GM12878 (cell line): Measurements from ENCODE around the gene RXFP4. TPM values are rescaled to one million over a fixed set of nuclear protein-coding genes. Genes with fewer than 3 reads are reported as not detected.

ENCODE experiments used
- ATAC-seq: fragments of 200-7000 bp; cut with Tn5 transposase; 3 replicates; pipeline ENCODE4 v1.9.1; 2020; ENCODE audit warnings: mild to moderate bottlenecking, moderate library complexity
- BruUV-seq: library from RNA; stranded (reverse); fragments of 400-500 nt; replicated peaks from 2 replicates; lab custom pipeline; 2021; lab: Mats Ljungman, UMichigan
- CTCF ChIA-PET: fragments of 300-600 bp; sonication (Branson Sonifier 250); formaldehyde crosslinking; extraction: SDS; loops from one replicate; lab custom pipeline; 2021; ENCODE audit warnings: inconsistent platforms; lab: Yijun Ruan, JAX
- POLR2A ChIA-PET: fragments of 350-600 bp; formaldehyde crosslinking; extraction: SDS; loops from one replicate; lab custom pipeline; 2021; ENCODE audit warnings: inconsistent platforms; lab: Charles Lee
- RAD21 ChIA-PET: fragments of 300-600 bp; sonication (Branson Sonifier 250); formaldehyde crosslinking; loops from one replicate; lab custom pipeline; 2023; ENCODE audit warnings: antibody characterized with exemption; ENCODE audit not compliant: unreplicated experiment; lab: Charles Lee
- SMC1A ChIA-PET: fragments of 300-600 bp; sonication (Branson Sonifier 250); formaldehyde crosslinking; loops from one replicate; lab custom pipeline; 2023; ENCODE audit not compliant: unreplicated experiment, uncharacterized antibody; lab: Charles Lee
- DNase-seq: peaks from one replicate; pipeline ENCODE4 v3.0.0-alpha.2; 2011; ENCODE audit warnings: low read depth, low spot score
- FAIRE-seq: peaks from 3 replicates; lab custom pipeline; 2011; peaks lifted over from hg19 to GRCh38; lab: Jason Lieb, UNC
- H2AFZ ChIP-seq: 2 replicates; pipeline ENCODE4 v1.6.0; 2011; ENCODE audit warnings: low read depth, low read length, control low read depth; ENCODE audit not compliant: control insufficient read depth
- H3K27ac ChIP-seq: 2 replicates; pipeline ENCODE4 v1.5.1; 2011; ENCODE audit warnings: control low read depth; ENCODE audit not compliant: control insufficient read depth, insufficient read depth
- H3K27me3 ChIP-seq, 2 experiments: replicated peaks in 1 of 2; 2 replicates each; pipeline versions ENCODE4 v1.6.0 to v1.6.1; 2011; ENCODE audit warnings: low read length in 1 of 2; ENCODE audit not compliant: control insufficient read depth in 2 of 2, insufficient read depth in 2 of 2
- H3K36me3 ChIP-seq, 2 experiments: 2 replicates each; pipeline ENCODE4 v1.5.1; 2011; ENCODE audit warnings: low read length in 1 of 2; ENCODE audit not compliant: control insufficient read depth in 2 of 2, insufficient read depth in 2 of 2
- H3K4me1 ChIP-seq: 2 replicates; pipeline ENCODE4 v1.6.1; 2011; ENCODE audit warnings: mild to moderate bottlenecking, low read length, moderate library complexity, mixed read lengths; ENCODE audit not compliant: control insufficient read depth, insufficient read depth
- H3K4me2 ChIP-seq: 2 replicates; pipeline ENCODE4 v1.6.0; 2011; ENCODE audit warnings: control low read depth; ENCODE audit not compliant: control insufficient read depth, insufficient read depth
- H3K4me3 ChIP-seq: fragments of 200-600 bp; sonication (generic); 2 replicates; pipeline ENCODE4 v1.5.1; 2016
- H3K79me2 ChIP-seq: 2 replicates; pipeline ENCODE4 v1.6.0; 2011; ENCODE audit warnings: low read length; ENCODE audit not compliant: control insufficient read depth, insufficient read depth
- H3K9ac ChIP-seq: 2 replicates; pipeline ENCODE4 v1.8.0; 2011; ENCODE audit warnings: low read length, control low read depth, mixed read lengths; ENCODE audit not compliant: control insufficient read depth, insufficient read depth
- H3K9me3 ChIP-seq: replicated peaks from 3 replicates; pipeline ENCODE4 v1.5.1; 2011; ENCODE audit warnings: mild to moderate bottlenecking, low read length; ENCODE audit not compliant: control insufficient read depth, insufficient read depth
- H4K20me1 ChIP-seq: 2 replicates; pipeline ENCODE4 v1.6.0; 2011; ENCODE audit not compliant: control insufficient read depth, insufficient read depth
- CHD4 ChIP-seq: fragments of 200-600 bp; sonication (generic); IDR thresholded peaks from 2 replicates; pipeline ENCODE4 v1.6.1; 2016; ENCODE audit warnings: mild to moderate bottlenecking
- ETV6 ChIP-seq, 2 experiments: fragments of 450-650 bp in 1 of 2; IDR thresholded peaks in 1 of 2; conservative IDR thresholded peaks in 1 of 2; 2 replicates each; pipeline ENCODE4 v1.6.1; 2014; ENCODE audit warnings: antibody characterized with exemption in 1 of 2, borderline replicate concordance in 1 of 2, low read depth in 1 of 2, mild to moderate bottlenecking in 1 of 2, moderate library complexity in 1 of 2
- EZH2 ChIP-seq: IDR thresholded peaks from 2 replicates; pipeline ENCODE4 v1.6.1; 2012; ENCODE audit warnings: low read depth, mild to moderate bottlenecking, control low read depth, inconsistent platforms, low read length, borderline replicate concordance; ENCODE audit not compliant: control insufficient read depth
- GATAD2B ChIP-seq: fragments of 450-650 bp; conservative IDR thresholded peaks from 2 replicates; pipeline ENCODE4 v1.6.1; 2017; ENCODE audit warnings: low read depth, mild to moderate bottlenecking, moderate library complexity
- KDM1A ChIP-seq: fragments of 200-600 bp; sonication (generic); IDR thresholded peaks from 2 replicates; pipeline ENCODE4 v1.6.1; 2016; ENCODE audit warnings: borderline replicate concordance
- NR2C1 ChIP-seq: fragments of 450-650 bp; IDR thresholded peaks from 2 replicates; pipeline ENCODE4 v1.6.1; 2017; ENCODE audit warnings: antibody characterized with exemption, mild to moderate bottlenecking, moderate library complexity
- POLR2A ChIP-seq: IDR thresholded peaks from 2 replicates; pipeline ENCODE4 v1.6.1; 2011; ENCODE audit warnings: low read depth, mild to moderate bottlenecking, low read length
- RUNX3 ChIP-seq: IDR thresholded peaks from 2 replicates; pipeline ENCODE4 v1.6.1; 2012; ENCODE audit warnings: low read length, inconsistent platforms
- SREBF2 ChIP-seq: IDR thresholded peaks from 2 replicates; pipeline ENCODE4 v1.6.1; 2012; ENCODE audit warnings: mild to moderate bottlenecking, low read length
- ZNF207 ChIP-seq: fragments of 450-650 bp; IDR thresholded peaks from 2 replicates; pipeline ENCODE4 v1.6.1; 2014; ENCODE audit warnings: antibody characterized with exemption, mild to moderate bottlenecking, borderline replicate concordance
- WGBS: methylation state at CpG from one replicate; pipeline ENCODE4 v1.1.6; 2016; ENCODE audit warnings: low lambda C conversion rate; ENCODE audit not compliant: insufficient replicate concordance, insufficient coverage; ENCODE audit errors: missing lambda C conversion rate; 5-methylcytosine and 5-hydroxymethylcytosine counted together
- in situ Hi-C: fragments of 300-500 bp; cut with MboI; formaldehyde crosslinking; loops from 9 replicates; pipeline ENCODE4 v1.14.3; 2018; ENCODE audit warnings: mixed read lengths
- intact Hi-C: fragments of 100-400 bp; cut with micrococcal nuclease; formaldehyde crosslinking; loops from one replicate; pipeline ENCODE4 v1.14.2; 2022; ENCODE audit not compliant: unreplicated experiment
- polyA plus RNA-seq, 11 experiments: library from polyadenylated mRNA; depleted of rRNA in 4 of 11; unstranded in 6 of 11; stranded (reverse) in 5 of 11; fragments of >200 nt; fragmentation: Nextera tagmentation in 4 of 11; fragmentation: Illumina TruSeq in 1 of 11; extraction: Ambion mirVana in 4 of 11; extraction: Trizol in 1 of 11; gene quantifications; 1 replicate in 1 of 11; 2 replicates in 10 of 11; pipeline versions ENCODE4 v1.2.1 to v1.2.3, GENCODE V29; 2011 to 2016; ENCODE audit warnings: inconsistent platforms in 2 of 11, missing spikeins in 2 of 11, low read depth in 1 of 11
- total RNA-seq, 4 experiments: library from RNA; depleted of rRNA in 3 of 4; stranded (reverse); fragments of >200 nt in 3 of 4; fragmentation: Illumina TruSeq in 1 of 4; extraction: Trizol in 1 of 4; gene quantifications; 2 replicates each; pipeline versions ENCODE4 v1.2.1 to v1.2.3, GENCODE V29; 2013 to 2021
- TF ChIP-seq, protein P1 (sequence below): IDR thresholded peaks from 2 replicates; pipeline ENCODE4 v1.6.1; 2012; ENCODE audit warnings: low read depth, low read length, improper control_type of control experiment
- TF ChIP-seq, protein P2 (sequence below): IDR thresholded peaks from 2 replicates; pipeline ENCODE4 v1.6.1; 2011; ENCODE audit warnings: low read depth, mild to moderate bottlenecking, low read length, moderate library complexity, borderline replicate concordance; ENCODE audit errors: extremely low read depth
- TF ChIP-seq, protein P3 (sequence below): IDR thresholded peaks from 2 replicates; pipeline ENCODE4 v1.6.1; 2011; ENCODE audit warnings: borderline replicate concordance, low read depth, mild to moderate bottlenecking, moderate library complexity, mixed read lengths, low read length; ENCODE audit not compliant: insufficient read depth; ENCODE audit errors: extremely low read length

The RXFP4 gene
- total and polyA plus RNA-seq, 10 of the 15 experiments (the other 5 are each of a cell fraction or from before 2014, with no cell fraction given), result 0.10 to 0.40 (median 0.39) TPM; not detected in 7

DNA sequence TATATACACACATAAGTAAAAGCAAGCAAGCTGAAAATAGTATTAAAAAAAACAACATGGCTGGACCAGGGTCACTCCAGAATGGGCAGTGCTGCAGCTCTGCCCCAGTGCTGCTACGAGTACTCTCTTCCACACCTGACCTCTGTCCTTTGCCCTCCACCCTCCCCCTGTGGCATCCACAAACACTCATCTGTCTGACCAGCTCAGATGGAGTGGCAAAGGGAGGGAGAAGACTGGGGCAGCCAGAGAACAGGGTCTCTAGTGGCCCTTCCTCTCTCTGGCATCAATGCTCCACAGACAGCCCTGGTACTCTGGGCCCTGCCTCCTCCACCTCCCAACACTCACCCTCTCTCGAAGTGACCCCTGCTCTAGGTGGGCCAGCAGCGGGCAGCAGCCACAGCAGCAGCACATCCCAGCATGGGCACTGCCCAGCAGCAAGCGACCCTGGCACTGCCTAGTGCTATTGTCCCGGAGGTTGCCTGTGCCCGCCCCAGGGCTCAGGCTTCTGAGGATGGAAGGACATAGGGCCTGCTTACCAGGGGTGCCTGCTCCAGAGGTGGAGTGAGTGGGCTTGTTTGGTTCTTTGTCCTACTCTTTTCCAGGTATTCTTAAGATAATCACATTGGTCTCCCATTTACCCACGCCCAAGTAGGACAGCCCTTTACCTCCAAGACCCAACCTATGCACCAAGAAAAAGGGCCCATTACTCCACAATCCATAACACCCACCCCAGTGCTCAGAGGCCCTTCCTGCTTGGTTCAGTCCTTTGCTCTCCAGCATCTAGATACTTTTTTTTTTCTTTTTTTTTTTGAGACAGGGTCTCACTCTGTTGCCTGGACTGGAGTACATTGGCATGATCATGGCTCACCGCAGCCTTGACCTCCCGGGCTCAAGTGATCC is 30.7 kb downstream of the RXFP4 start:
- 62% methylated on average over 9 of the region's 9 CpGs for WGBS
- H3K4me3 ChIP-seq, result peak overlapping the region; percentile 48
- no peak overlapping the region for H3K27ac ChIP-seq
- TF ChIP-seq NR2C1, result peak; percentile 36; the same call in 1 of the 2 replicates
- TF ChIP-seq RUNX3, result no peak
- peak; percentile 48 for TF ChIP-seq POLR2A
- H3K9me3 ChIP-seq, result no peaks in the 10 kb centered on the region
- no peak for ATAC-seq
- FAIRE-seq, result no peak
- no peaks in the 10 kb centered on the region for H3K27me3 ChIP-seq
- no TSS peak for BruUV-seq
- SMC1A ChIA-PET, result interaction anchor here (0.9 to 16.7 kb wide), 6 partner anchors 10 to 34 kb away, joined by 3 to 229 read pairs (median 15); partner anchors contain the start of gene RXFP4
- POLR2A ChIA-PET, result interaction anchor here (1.3 to 14.9 kb wide), 5 partner anchors 8 to 31 kb away, joined by 3 to 273 read pairs (median 6); partner anchors contain the start of gene RXFP4
- H3K79me2 ChIP-seq, result peaks cover 96% of the 10 kb centered on the region
- CTCF ChIA-PET, result interaction anchor here (1.1 to 5.3 kb wide), 3 partner anchors 12 to 34 kb away, joined by 3 to 39 read pairs (median 14); no protein-coding TSS in a partner anchor
- RAD21 ChIA-PET, result interaction anchor here (2.5 kb wide), 1 partner anchor 8 kb away, joined by 18 read pairs; no protein-coding TSS in a partner anchor
- no peak overlapping the region for H2AFZ ChIP-seq
- H3K4me1 ChIP-seq, result peaks cover 56% of the 10 kb centered on the region
- in situ Hi-C loops, result no loop called here
- H4K20me1 ChIP-seq, result peaks cover 8% of the 10 kb centered on the region
- no peak overlapping the region for H3K9ac ChIP-seq
- DNase-seq, result no peak
- peak overlapping the region; percentile 64 for H3K4me2 ChIP-seq
- intact Hi-C loops, result no loop called here
- peaks cover 14 to 24% of the 10 kb centered on the region in 2 experiments for H3K36me3 ChIP-seq

DNA sequence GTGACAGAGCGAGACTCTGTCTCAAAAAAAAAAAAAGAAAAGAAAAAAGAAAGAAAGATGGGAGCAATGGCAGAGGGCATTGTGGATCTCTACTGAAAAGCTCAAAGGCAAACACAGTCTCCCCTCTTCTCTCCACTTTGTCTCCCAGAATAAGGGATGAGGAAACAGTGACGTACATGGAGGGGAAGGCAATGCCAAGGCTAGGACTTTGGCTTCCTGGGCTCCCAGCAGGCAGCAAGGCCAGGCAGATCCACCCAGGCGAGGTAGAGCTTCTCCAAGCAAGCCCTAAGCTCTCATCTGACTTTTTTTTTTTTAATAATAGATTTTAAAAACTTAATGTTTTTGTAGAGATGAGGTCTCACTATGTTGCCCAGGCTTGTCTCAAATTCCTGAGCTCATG is 32.3 kb downstream of the RXFP4 start:
- ATAC-seq (no peak), DNase-seq (no peak), FAIRE-seq (no peak)
- no peak overlapping the region for H3K27ac ChIP-seq
- ChIA-PET SMC1A (interaction anchor here (0.6 to 16.7 kb wide), 7 partner anchors 10 to 91 kb away, joined by 3 to 229 read pairs (median 15); partner anchors contain the start of gene RXFP4), RAD21 (interaction anchor here (1.0 to 14.4 kb wide), 5 partner anchors 14 to 39 kb away, joined by 3 to 214 read pairs (median 7); partner anchors contain the start of genes KHDC4 and RXFP4), POLR2A (interaction anchor here (0.7 to 14.9 kb wide), 7 partner anchors 9 to 86 kb away, joined by 3 to 273 read pairs (median 4); partner anchors contain the start of gene RXFP4), CTCF (interaction anchor here (1.1 to 14.7 kb wide), 7 partner anchors 7 to 93 kb away, joined by 3 to 227 read pairs (median 9); partner anchors contain the start of gene RXFP4)
- no peaks in the 10 kb centered on the region for H3K9me3 ChIP-seq
- no peak overlapping the region for H3K9ac ChIP-seq
- H3K27me3 ChIP-seq, result no peaks in the 10 kb centered on the region
- H3K4me1 ChIP-seq, result peaks cover 40% of the 10 kb centered on the region
- H3K36me3 ChIP-seq, result peaks cover 2 to 10% of the 10 kb centered on the region in 2 experiments; a peak in 3 of 4 replicates
- intact Hi-C loops, result no loop called here
- H3K79me2 ChIP-seq, result peaks cover 96% of the 10 kb centered on the region
- in situ Hi-C loops, result no loop called here
- 58% methylated on average over 2 of the region's 3 CpGs for WGBS
- peak overlapping the region; percentile 26; the same call in 1 of the 2 replicates for H3K4me2 ChIP-seq
- BruUV-seq, result no TSS peak
- peaks cover 4% of the 10 kb centered on the region; the same call in 1 of the 2 replicates for H4K20me1 ChIP-seq
- peak overlapping the region; percentile 100; the same call in 1 of the 2 replicates for H3K4me3 ChIP-seq
- no peak overlapping the region for H2AFZ ChIP-seq
- no peak for TF ChIP-seq SREBF2
- no peak for TF ChIP-seq KDM1A
- no peak for TF ChIP-seq GATAD2B
- no peak for TF ChIP-seq EZH2
- TF ChIP-seq, protein P1, sequence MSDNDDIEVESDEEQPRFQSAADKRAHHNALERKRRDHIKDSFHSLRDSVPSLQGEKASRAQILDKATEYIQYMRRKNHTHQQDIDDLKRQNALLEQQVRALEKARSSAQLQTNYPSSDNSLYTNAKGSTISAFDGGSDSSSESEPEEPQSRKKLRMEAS, result no peak
- TF ChIP-seq ZNF207, result no peak
- TF ChIP-seq, protein P2, sequence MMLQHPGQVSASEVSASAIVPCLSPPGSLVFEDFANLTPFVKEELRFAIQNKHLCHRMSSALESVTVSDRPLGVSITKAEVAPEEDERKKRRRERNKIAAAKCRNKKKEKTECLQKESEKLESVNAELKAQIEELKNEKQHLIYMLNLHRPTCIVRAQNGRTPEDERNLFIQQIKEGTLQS, result no peak
- no peak for TF ChIP-seq CHD4
- TF ChIP-seq, protein P3, sequence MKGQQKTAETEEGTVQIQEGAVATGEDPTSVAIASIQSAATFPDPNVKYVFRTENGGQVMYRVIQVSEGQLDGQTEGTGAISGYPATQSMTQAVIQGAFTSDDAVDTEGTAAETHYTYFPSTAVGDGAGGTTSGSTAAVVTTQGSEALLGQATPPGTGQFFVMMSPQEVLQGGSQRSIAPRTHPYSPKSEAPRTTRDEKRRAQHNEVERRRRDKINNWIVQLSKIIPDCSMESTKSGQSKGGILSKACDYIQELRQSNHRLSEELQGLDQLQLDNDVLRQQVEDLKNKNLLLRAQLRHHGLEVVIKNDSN, result no peak
- TF ChIP-seq ETV6 (conservative IDR thresholded peaks at IDR 0.05 in 1 of 2, IDR thresholded peaks at IDR 0.05 in 1 of 2; ENCODE audit: borderline replicate concordance in 1 of 2, low read depth in 1 of 2), result no peak
